ENCODE data around the gene GFOD1. TPM values are rescaled to one million over a fixed set of nuclear protein-coding genes. Genes with fewer than 3 reads are reported as not detected.

GFOD1 gene
- total RNA-seq, 1 donor from 2014 or later, result 2.2 TPM

- no peak for TF ChIP-seq CTCF (conservative IDR thresholded peaks at IDR 0.05; ENCODE audit: low read depth, low read length)
- DNase-seq (ENCODE audit: low read depth), result no peak
- no peak overlapping the region for H3K4me3 ChIP-seq (ENCODE audit: low read depth, low read length)
Measured at GRCh38 chr6:13471184-13471583, 16.2 kb downstream of the GFOD1 start.

- DNase-seq (ENCODE audit: low read depth), result no peak
- no peak overlapping the region for H3K4me3 ChIP-seq (ENCODE audit: low read depth, low read length)
- no peak for TF ChIP-seq CTCF (conservative IDR thresholded peaks at IDR 0.05; ENCODE audit: low read depth, low read length)
Measured at GRCh38 chr6:13470238-13471140, 16.9 kb downstream of the GFOD1 start.

- DNase-seq (ENCODE audit: low read depth), result no peak
- no peak overlapping the region for H3K4me3 ChIP-seq (ENCODE audit: low read depth, low read length)
- no peak for TF ChIP-seq CTCF (conservative IDR thresholded peaks at IDR 0.05; ENCODE audit: low read depth, low read length)
Measured at GRCh38 chr6:13469693-13470092, 17.7 kb downstream of the GFOD1 start.

- no peak for DNase-seq (ENCODE audit: low read depth)
- no peak overlapping the region for H3K4me3 ChIP-seq (ENCODE audit: low read depth, low read length)
- no peak for TF ChIP-seq CTCF (conservative IDR thresholded peaks at IDR 0.05; ENCODE audit: low read depth, low read length)
Measured at GRCh38 chr6:13468839-13469238, 18.6 kb downstream of the GFOD1 start.

GRCh38 chr6:13467216-13467600, 20.2 kb downstream of the GFOD1 start:
- no peak overlapping the region for H3K4me3 ChIP-seq (ENCODE audit: low read depth, low read length)
- TF ChIP-seq CTCF (conservative IDR thresholded peaks at IDR 0.05; ENCODE audit: low read depth, low read length), result no peak
- DNase-seq (ENCODE audit: low read depth), result no peak

- H3K4me3 ChIP-seq (ENCODE audit: low read depth, low read length), result no peak overlapping the region
- TF ChIP-seq CTCF (conservative IDR thresholded peaks at IDR 0.05; ENCODE audit: low read depth, low read length), result no peak
- DNase-seq (ENCODE audit: low read depth), result no peak
Measured at GRCh38 chr6:13466304-13467215, 20.8 kb downstream of the GFOD1 start.
